OCI-M2 (cell line): ENCODE results near the gene FBXO10.
"Not testable (repeated sequence)": the region's sequence is repeated elsewhere in the genome, so short reads cannot be mapped to it uniquely, and the experiment has no call there.

Experiments used
- DNase-seq: peaks from one replicate; lab custom pipeline; 2025; ENCODE audit not compliant: unreplicated experiment; lab: John Stamatoyannopoulos, UW

FBXO10 gene

DNA sequence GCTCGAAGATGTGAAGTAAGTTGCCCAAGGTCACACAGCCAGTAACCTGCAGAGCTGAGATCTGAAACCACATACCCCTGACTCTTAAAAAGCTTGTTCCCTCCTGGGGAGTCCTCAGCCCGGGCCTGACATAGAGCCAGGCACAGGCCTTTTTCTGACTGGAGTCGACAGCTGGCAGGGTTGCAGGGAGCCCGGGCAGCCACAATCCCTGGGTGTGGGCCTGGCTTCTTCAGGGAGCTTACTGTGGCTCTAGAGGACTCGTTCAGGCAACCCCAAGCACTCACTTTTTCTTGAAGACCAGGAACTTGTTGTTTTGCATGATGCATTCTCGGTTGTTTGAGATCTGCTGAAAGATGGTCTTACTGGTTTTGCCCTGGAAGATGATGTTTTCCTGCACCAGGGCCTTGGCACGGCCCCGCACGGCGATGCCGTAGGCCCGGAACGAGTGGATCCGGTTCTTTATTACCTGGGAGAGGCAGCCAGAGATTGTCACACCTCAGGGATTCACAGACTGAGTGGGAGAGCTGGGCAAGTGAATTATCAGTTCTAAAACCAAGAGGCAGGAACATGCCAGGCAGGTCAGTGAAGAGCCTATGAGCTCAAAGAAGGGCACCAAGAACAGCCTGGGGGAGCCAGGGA is 60.4 kb downstream of the FBXO10 start:
- no peak for DNase-seq

DNA sequence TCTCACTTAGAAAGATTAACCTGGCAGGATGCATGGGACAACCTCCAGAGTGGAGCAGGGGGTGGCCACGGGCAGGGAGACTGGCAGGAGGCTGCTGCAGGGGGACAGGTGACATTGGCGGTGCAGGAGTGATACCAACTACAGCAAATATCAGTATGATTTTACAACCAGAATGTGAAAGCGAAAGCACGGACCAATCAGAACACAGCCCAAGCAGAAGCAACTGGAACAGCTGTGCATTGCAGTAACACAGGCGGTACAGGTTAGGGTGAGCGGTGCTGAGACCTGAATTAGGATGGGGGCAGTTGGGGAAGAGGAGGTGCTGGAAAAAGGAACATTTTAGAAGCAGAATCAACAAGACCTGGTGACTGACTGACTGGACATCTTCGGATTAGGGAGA is 61.2 kb downstream of the FBXO10 start:
- DNase-seq = no peak

GRCh38 chr9:37514415-37514814 is 61.8 kb downstream of the FBXO10 start:
- DNase-seq = not testable (repeated sequence)

DNA sequence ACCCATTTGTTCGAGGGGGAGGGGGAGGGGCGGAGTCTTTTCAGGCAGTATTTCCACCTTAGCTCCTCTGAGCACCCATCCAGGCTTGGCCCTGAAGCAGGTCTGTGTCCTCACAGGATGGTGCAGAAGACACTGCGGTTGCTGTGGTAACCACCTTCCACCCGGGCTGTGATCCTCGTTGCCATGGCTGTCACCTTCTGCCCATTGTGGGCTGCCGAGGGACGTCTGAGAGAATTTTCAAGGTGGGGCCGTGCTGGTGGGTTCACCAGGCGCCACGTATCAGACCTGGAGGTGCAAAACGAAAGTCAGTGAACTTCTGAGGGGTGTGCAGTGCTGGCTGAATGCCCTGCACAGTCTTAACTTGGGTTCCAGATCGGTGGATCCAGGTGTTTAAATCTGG is 63.7 kb downstream of the FBXO10 start:
- no peak for DNase-seq

GRCh38 chr9:37511016-37512010 is 64.9 kb downstream of the FBXO10 start:
- DNase-seq = no peak

DNA sequence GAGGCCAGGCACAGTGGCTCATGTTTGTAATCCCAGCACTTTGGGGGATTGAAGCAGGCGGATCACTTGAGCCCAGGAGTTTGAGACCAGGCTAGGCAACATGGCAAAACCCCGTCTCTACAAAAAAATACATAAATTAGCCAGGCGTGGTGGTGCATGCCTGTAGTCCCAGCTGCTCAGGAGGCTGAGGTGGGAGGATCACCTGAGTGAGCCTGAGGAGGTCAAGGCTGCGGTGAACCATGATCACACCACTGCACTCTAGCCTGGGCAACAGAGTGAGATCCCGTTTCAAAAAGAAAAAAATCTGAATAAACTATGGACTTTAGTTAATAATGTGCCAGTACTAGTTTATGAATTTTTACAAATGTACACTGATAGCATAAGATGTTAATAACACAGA is 66.1 kb downstream of the FBXO10 start:
- not testable (repeated sequence) for DNase-seq

- DNase-seq = no peak
These were observed 66.6 kb downstream of the FBXO10 start for GRCh38 chr9:37509536-37509935.

DNA sequence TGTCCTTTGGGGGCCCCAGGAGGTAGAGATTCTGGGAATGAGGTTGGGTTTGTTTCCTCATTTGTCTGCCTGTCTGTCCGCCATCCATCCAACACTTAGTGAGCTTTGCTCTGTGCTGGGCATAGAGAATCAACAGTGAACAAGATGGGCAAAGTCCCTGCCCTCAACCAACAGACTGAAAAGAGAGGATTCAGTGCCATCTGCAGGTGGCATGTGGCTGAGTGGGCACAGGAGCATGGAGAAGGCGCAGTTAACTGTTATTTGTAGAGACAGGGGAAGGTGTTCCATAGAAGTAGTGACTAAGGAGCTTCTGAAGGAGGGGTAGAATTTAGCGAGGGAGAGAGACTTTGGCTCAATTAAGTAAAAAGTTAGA is 67.4 kb downstream of the FBXO10 start:
- DNase-seq = no peak

DNA sequence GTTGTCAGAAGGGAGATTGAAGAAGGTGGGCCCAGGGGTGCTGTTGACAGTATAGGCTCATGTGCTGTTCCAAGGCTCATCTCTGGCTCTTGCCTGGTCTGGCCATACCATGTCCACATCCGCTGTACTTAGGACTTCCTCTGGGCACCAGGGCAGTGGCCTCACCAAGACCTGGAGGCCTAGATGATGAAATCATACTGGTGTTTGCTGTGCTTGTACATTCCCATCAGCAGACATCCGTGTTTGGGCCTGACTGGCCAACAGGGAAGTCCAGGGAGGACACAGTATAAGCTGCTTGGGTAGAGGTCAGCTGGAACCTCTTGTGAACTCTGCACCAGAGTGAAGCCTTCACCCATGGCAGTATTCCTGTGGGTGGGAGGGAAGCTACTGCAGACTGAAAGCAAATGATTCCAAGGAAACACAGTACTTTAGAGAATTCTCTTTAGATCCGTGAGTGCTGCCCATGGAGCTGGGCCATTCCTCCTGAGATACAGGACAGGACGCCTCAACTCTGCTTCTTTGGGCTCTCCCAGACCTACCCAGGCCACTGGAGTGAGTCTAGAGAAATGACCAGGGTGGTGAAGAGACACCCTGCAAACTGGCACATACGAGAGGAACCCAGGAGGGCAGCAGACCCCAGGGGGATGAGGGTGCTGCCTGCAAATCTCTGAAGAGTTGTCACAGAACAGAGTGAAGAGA is 67.9 kb downstream of the FBXO10 start:
- DNase-seq = no peak

DNA sequence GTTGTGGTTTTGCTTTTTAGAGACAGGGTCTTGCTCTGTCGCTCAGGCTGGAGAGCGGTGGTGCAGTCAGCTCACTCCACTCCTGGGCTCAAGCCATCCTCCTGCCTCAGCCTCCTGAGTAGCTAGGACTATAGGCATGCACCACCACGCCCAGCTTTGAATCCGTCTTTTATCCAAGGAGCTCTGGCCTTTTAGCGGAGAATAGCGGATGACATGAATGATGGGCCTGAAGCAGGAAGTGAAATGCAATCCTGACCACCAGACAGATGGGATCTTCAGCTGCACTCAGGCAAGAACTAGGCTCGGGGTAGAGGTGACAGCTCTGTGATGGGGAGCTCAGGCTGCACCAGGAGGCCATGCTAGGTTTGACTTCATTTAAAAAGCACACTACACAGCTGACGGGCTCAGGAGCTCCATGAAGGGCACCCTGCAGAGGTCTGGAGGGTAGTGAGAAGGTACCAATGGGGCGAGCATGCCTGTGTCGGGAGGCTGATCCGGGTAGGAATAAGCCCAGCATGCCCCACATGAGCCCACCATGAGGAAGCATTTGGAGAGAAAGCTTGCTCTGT is 68.5 kb downstream of the FBXO10 start:
- DNase-seq = no peak

GRCh38 chr9:37504605-37505004 is 71.6 kb downstream of the FBXO10 start:
- no peak for DNase-seq

GRCh38 chr9:37503736-37504135 is 72.4 kb downstream of the FBXO10 start:
- no peak for DNase-seq

DNA sequence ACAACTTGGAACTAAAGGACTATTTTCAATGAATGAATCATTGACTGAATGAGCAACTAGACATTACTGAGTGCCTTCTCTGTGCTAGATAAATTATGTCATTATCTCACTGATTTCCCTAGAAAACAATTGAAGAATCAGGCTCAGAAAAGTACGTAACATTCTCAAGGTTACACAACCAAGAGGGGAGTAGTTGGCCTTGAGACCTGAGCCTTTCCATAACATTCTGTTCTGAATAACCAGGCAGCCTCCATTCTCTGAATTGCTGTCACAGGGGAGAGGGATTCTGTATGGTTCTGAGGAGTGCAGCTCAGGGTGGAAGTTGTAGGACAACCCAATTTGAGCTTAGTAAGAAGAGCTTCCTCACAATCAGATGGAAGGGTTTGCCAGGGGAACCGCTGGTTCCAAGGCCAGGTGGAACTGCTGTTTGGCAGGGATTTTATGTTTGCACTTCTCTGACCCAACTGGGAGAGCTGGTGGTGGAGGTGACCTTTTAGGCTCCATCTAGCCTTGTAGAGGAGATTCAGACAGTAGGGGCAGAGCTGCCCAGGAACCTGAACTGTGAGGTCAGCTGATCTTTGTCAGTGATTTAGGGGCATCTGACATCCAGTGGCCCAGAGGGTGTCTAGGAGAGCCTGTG is 74.1 kb downstream of the FBXO10 start:
- DNase-seq = no peak

DNA sequence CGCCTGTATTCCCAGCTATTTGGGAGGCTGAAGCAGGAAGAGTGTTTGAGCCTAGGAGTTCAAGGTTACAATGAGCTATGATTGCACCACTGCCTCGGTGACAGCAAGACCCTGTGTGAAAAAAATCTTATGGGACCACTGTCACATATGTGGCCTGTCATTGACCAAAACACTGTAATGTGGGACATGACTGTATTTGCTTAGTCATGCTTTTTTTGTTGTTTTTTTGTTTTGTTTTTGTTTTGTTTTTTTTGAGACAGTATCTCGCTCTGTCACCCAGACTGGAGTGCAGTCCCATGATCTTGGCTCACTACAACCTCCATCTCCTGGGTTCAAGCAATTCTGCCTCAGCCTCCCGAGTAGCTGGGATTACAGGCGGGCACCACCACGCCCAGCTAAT is 76.9 kb downstream of the FBXO10 start:
- DNase-seq = no peak

DNA sequence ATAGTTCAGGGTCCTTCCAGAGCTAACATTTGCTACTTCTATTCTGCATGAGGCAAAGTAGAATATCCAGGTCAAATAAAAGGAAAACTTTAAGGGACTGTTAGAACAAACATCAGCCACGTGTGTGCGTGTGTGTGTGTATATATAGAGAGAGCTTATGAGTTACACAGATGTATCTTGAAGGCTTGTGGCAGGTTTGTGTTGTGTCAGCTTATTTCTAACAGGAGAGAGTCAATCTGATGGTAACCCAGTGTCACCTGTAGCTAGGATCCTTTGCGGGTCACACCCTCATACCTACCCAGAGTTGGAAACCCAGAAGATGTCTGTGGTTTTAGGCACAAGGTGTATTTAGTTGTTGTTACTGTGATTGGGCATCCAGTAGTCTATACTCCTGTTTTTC is 77.7 kb downstream of the FBXO10 start:
- no peak for DNase-seq

GRCh38 chr9:37497320-37497719 is 78.9 kb downstream of the FBXO10 start:
- DNase-seq = no peak

DNA sequence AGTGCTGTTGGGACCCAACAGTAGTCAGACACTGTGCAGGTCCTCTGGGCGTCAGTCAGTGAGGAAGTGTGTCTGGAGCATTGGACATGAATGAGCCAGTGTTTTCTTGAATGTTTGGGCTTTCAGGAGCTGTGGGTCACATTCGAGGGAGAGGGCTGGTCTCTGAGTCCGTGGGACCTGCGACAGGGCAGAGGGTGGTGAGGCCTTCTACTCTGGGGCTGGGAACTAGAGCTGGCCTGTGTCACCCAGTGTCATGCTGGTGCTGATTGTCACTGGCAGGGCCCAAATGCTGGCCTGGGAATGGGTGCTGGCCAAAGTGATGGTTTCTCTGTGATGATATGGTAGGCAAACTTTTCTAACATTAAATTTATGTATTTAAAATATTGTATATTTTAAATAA is 80.2 kb downstream of the FBXO10 start:
- no peak for DNase-seq

DNA sequence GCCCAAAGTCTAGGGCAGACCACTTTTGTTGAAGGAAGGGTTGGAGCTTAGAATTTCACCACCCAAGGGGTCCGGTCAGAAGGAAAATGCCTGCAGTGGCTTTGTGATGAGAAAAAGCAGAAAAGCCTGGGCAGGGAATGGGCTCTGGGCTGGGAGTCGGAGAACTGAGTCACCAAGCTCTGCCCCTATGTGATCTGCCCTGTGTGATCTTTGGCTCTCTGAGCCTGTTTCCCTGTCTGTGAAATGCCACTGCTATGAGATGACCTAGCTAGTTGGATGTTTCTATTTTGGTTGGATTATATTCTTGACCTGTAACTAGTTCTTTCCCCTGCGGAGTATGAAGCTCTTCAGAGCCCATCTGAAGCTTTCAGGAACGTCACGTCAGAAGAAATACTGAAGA is 80.6 kb downstream of the FBXO10 start:
- DNase-seq = no peak

GRCh38 chr9:37491939-37492338 is 84.2 kb downstream of the FBXO10 start:
- DNase-seq = no peak

DNA sequence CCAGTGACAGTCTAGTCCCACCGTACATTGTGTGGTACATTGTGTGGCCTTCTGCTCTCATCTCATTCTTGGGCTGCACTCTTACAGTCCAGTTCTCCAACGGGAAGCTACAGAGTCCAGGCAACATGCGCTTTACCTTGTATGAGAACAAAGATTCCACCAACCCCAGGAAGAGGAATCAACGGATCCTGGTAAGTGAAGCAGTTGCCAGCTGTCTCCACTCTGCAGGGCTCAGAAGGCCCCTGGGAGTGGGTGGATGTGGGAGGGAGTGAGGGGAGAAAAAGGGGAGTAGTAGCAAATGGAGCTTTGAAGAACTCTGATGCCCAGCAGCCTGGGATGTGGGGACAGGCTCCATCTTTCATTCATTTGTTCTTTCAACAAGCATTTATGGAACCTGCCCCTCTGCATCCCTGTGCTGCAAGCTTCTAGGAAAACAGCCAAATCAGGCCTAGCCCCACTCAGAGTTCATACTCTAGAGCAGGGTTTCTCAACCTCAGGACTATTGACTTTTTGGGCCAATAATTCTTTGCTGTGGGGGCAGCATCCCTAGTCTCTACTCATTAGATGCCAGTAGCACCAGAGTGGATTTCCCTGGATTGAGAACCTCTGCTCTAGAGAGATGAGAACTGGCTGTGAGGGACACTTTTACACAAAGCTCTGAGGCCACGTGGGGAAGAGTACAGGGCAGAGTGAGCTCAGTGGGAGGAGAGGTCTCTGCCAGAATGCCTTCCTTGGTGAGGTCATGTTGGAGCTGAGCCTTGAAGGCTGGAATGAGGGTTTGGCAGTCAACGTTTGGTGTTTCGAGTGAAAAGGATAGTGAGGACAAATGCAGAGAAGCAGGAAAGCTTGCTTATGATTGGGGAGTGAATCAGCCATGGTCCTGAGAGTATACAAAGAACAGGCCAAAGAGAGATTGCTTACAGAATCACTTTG is 89.3 kb downstream of the FBXO10 start:
- DNase-seq = no peak
